ENCODE results near the gene CLK3. TPM values are rescaled to one million over a fixed set of nuclear protein-coding genes. Genes with fewer than 3 reads are reported as not detected.

Gene CLK3
- total and polyA plus RNA-seq, 2 donors (not counting 3 experiments of a cell fraction or from before 2014, with no cell fraction given) = 75.5 to 121 TPM

GRCh38 chr15:74624020-74624602 lies 8.5 kb downstream of the CLK3 start:
- no peaks in the 10 kb centered on the region for H3K9me1 ChIP-seq (replicated peaks; ENCODE audit: control insufficient read depth, extremely low read depth, insufficient read depth, low read length)
- no peak overlapping the region for H3K4me3 ChIP-seq (replicated peaks in 1 of 3; ENCODE audit: insufficient read depth in 1 of 3, low read depth in 1 of 3, low read length in 3 of 3)
- no peak for DNase-seq (ENCODE audit: low read depth, low spot score)
- H3K27me3 ChIP-seq (ENCODE audit: control insufficient read depth in 2 of 2, insufficient read depth in 2 of 2, low read length in 2 of 2) = no peaks in the 10 kb centered on the region
- H3K36me3 ChIP-seq (ENCODE audit: control insufficient read depth in 2 of 2, extremely low read depth in 1 of 2, insufficient read depth in 2 of 2, low read length in 2 of 2) = peaks cover 33 to 90% of the 10 kb centered on the region in 2 experiments
- TF ChIP-seq EZH2 (IDR thresholded peaks at IDR 0.05; ENCODE audit: borderline replicate concordance, low read depth, low read length, severe bottlenecking) (no peak), GATA2 (IDR thresholded peaks at IDR 0.05; ENCODE audit: insufficient read depth, insufficient read length, low read depth, low read length) (no peak), JUN (IDR thresholded peaks at IDR 0.05; ENCODE audit: borderline replicate concordance, insufficient read depth, insufficient read length, low read depth) (no peak), CTCF (IDR thresholded peaks at IDR 0.05; ENCODE audit: extremely low read depth in 1 of 2, insufficient read depth in 1 of 2, low read depth in 1 of 2, low read length in 2 of 2) (no peak), POLR2AphosphoS5 (IDR thresholded peaks at IDR 0.05; ENCODE audit: insufficient read depth, low read depth, low read length) (no peak), POLR2A (IDR thresholded peaks at IDR 0.05; ENCODE audit: low read depth, low read length) (no peak), FOS (IDR thresholded peaks at IDR 0.05; ENCODE audit: borderline replicate concordance, insufficient read depth, low read length) (no peak), MAX (IDR thresholded peaks at IDR 0.05; ENCODE audit: insufficient read depth, insufficient read length) (no peak), MYC (IDR thresholded peaks at IDR 0.05; ENCODE audit: low read depth, low read length) (no peak)
- POLR2A ChIA-PET = no interaction called here
- BruUV-seq (replicated peaks) = no TSS peak
- intact Hi-C loops (cut with micrococcal nuclease) (loop anchor here (5.0 kb wide), 1 partner anchor 187 kb away; no protein-coding TSS in a partner anchor), dilution Hi-C loops (cut with MboI; ENCODE audit: extremely low pct_ligation_motif_present, low sequenced_read_pairs) (no loop called here)
- no peaks in the 10 kb centered on the region for H3K4me1 ChIP-seq (ENCODE audit: control insufficient read depth, extremely low read depth, insufficient read depth, low read length)
- CTCF ChIA-PET = interaction anchor here (0.6 to 8.4 kb wide), 4 partner anchors 8 to 277 kb away, joined by 3 to 82 read pairs (median 5); no protein-coding TSS in a partner anchor
- peaks cover 25% of the 10 kb centered on the region for H3K79me2 ChIP-seq (ENCODE audit: control insufficient read depth, insufficient read depth, low read length)
- peaks cover 2% of the 10 kb centered on the region for H4K20me1 ChIP-seq (replicated peaks; ENCODE audit: control insufficient read depth, extremely low read depth, insufficient read depth, low read length)
- FAIRE-seq = no peak
- H3K9me3 ChIP-seq (replicated peaks; ENCODE audit: control insufficient read depth, insufficient read depth, low read length) = no peaks in the 10 kb centered on the region
- no peak overlapping the region for H2AFZ ChIP-seq (ENCODE audit: low read depth, low read length)
- no peak overlapping the region for H3K27ac ChIP-seq (ENCODE audit: insufficient read depth, low read depth, low read length)
- no peak overlapping the region for H3K9ac ChIP-seq (replicated peaks; ENCODE audit: extremely low read depth, insufficient read depth, low read length)
- no peak overlapping the region for H3K4me2 ChIP-seq (ENCODE audit: insufficient read depth, low read length)

Data from endothelial cell of umbilical vein (primary cell).